Measurements from ENCODE around the gene ADAM12. TPM values are rescaled to one million over a fixed set of nuclear protein-coding genes. Genes with fewer than 3 reads are reported as not detected.

The ADAM12 gene
- total and polyA plus RNA-seq, 10 of the 15 experiments (the other 5 are each of a cell fraction or from before 2014, with no cell fraction given): under 0.01 to 0.62 (median 0.04) TPM; not detected in 5

GRCh38 chr10:126431816-126432215 lies 43.5 kb upstream of the ADAM12 start:
- no TSS peak for BruUV-seq (replicated peaks)
- Histone ChIP-seq H3K27ac (ENCODE audit: control insufficient read depth, insufficient read depth) (no peak overlapping the region), H4K20me1 (ENCODE audit: control insufficient read depth, insufficient read depth) (no peaks in the 10 kb centered on the region), H3K9me3 (replicated peaks; ENCODE audit: control insufficient read depth, insufficient read depth, low read length) (no peaks in the 10 kb centered on the region), H3K4me2 (ENCODE audit: control insufficient read depth, insufficient read depth) (no peak overlapping the region), H3K27me3 (replicated peaks in 1 of 2; ENCODE audit: control insufficient read depth in 2 of 2, insufficient read depth in 2 of 2, low read length in 1 of 2) (no peaks in the 10 kb centered on the region), H3K9ac (ENCODE audit: control insufficient read depth, insufficient read depth, low read length) (no peak overlapping the region), H2AFZ (ENCODE audit: control insufficient read depth, low read depth, low read length) (no peak overlapping the region), H3K4me3 (no peak overlapping the region), H3K79me2 (ENCODE audit: control insufficient read depth, insufficient read depth, low read length) (no peaks in the 10 kb centered on the region), H3K36me3 (ENCODE audit: control insufficient read depth in 2 of 2, insufficient read depth in 2 of 2, low read length in 1 of 2) (no peaks in the 10 kb centered on the region), H3K4me1 (ENCODE audit: control insufficient read depth, insufficient read depth, low read length) (no peaks in the 10 kb centered on the region)
- in situ Hi-C loops (cut with MboI) (no loop called here), intact Hi-C loops (cut with micrococcal nuclease; ENCODE audit: unreplicated experiment) (no loop called here)
- ChIA-PET CTCF (no interaction called here), SMC1A (ENCODE audit: uncharacterized antibody, unreplicated experiment) (no interaction called here), POLR2A (no interaction called here), RAD21 (ENCODE audit: unreplicated experiment) (no interaction called here)
- ATAC-seq: no peak
- 17% methylated on average over 2 of the region's 2 CpGs for WGBS (ENCODE audit: insufficient coverage, insufficient replicate concordance, low lambda C conversion rate, missing lambda C conversion rate)
- no peak for FAIRE-seq
- DNase-seq (ENCODE audit: low read depth, low spot score): no peak
- TF ChIP-seq MEF2B (IDR thresholded peaks at IDR 0.05; ENCODE audit: partially characterized antibody, poor library complexity, severe bottlenecking): no peak
- no peak for TF ChIP-seq HDGF (IDR thresholded peaks at IDR 0.05)
- TF ChIP-seq MAX (IDR thresholded peaks at IDR 0.05; ENCODE audit: low read depth, low read length): no peak
- no peak for TF ChIP-seq ZNF207 (IDR thresholded peaks at IDR 0.05; ENCODE audit: borderline replicate concordance)
- TF ChIP-seq MYB (IDR thresholded peaks at IDR 0.05; ENCODE audit: borderline replicate concordance, low read depth, low read length): no peak
- TF ChIP-seq NR2C1 (IDR thresholded peaks at IDR 0.05): no peak
- no peak for TF ChIP-seq POU2F2 (IDR thresholded peaks at IDR 0.05; ENCODE audit: borderline replicate concordance, low read depth, low read length)
- no peak for TF ChIP-seq REST (IDR thresholded peaks at IDR 0.05; ENCODE audit: low read depth, low read length)
- no peak for TF ChIP-seq MXI1 (IDR thresholded peaks at IDR 0.05; ENCODE audit: low read depth, low read length)
- no peak for TF ChIP-seq PKNOX1 (IDR thresholded peaks at IDR 0.05)
- TF ChIP-seq ZSCAN29 (IDR thresholded peaks at IDR 0.05): no peak
- TF ChIP-seq ATF2 (IDR thresholded peaks at IDR 0.05; ENCODE audit: low read length): no peak
- TF ChIP-seq MEF2A (IDR thresholded peaks at IDR 0.05; ENCODE audit: insufficient read depth, low read depth, low read length): no peak
- no peak for TF ChIP-seq PRDM15 (CRISPR knock-in tag; IDR thresholded peaks at IDR 0.05)
- no peak for TF ChIP-seq POLR2AphosphoS2 (IDR thresholded peaks at IDR 0.05; ENCODE audit: low read depth, low read length)
- no peak for TF ChIP-seq IKZF2 (IDR thresholded peaks at IDR 0.05)

Measured in GM12878 (cell line).